GM23338 (cell line): ENCODE measurements around the gene TTLL9. TPM values are rescaled to one million over a fixed set of nuclear protein-coding genes. Genes with fewer than 3 reads are reported as not detected.
A peak's percentile ranks its signal among the peaks of the same experiment; 100 is the strongest.

ENCODE experiments used
- ATAC-seq: fragments of 200-7000 bp; cut with Tn5 transposase; 3 replicates; pipeline ENCODE4 v1.9.1; 2020
- DNase-seq: peaks from one replicate; pipeline ENCODE4 v3.0.0-alpha.2; 2015; ENCODE audit warnings: low spot score
- H2AFZ ChIP-seq: fragments of 200-600 bp; sonication (generic); 2 replicates; pipeline ENCODE4 v1.8.0; 2016; ENCODE audit warnings: antibody characterized with exemption, mild to moderate bottlenecking, moderate library complexity
- H3F3A ChIP-seq: fragments of 200-600 bp; sonication (generic); replicated peaks from 2 replicates; pipeline ENCODE4 v1.8.0; 2017; ENCODE audit warnings: antibody characterized with exemption, mixed run types, low read depth
- H3K27ac ChIP-seq: fragments of 200-600 bp; sonication (generic); 2 replicates; pipeline ENCODE4 v1.6.1; 2016; ENCODE audit warnings: low read depth
- H3K27me3 ChIP-seq: fragments of 200-600 bp; sonication (generic); 2 replicates; pipeline ENCODE4 v1.8.0; 2016; ENCODE audit warnings: mild to moderate bottlenecking, mixed run types, moderate library complexity; ENCODE audit not compliant: insufficient read depth
- H3K36me3 ChIP-seq: fragments of 200-600 bp; sonication (generic); 2 replicates; pipeline ENCODE4 v1.8.0; 2016; ENCODE audit warnings: mild to moderate bottlenecking; ENCODE audit not compliant: insufficient read depth
- H3K4me1 ChIP-seq: fragments of 200-600 bp; sonication (generic); 2 replicates; pipeline ENCODE4 v1.8.0; 2016; ENCODE audit warnings: mild to moderate bottlenecking, moderate library complexity; ENCODE audit not compliant: insufficient read depth
- H3K4me2 ChIP-seq: fragments of 200-600 bp; sonication (generic); 2 replicates; pipeline ENCODE4 v1.7.1; 2017; ENCODE audit warnings: mixed run types
- H3K4me3 ChIP-seq: fragments of 200-600 bp; sonication (generic); 2 replicates; pipeline ENCODE4 v1.6.1; 2016; ENCODE audit warnings: mixed run types
- H3K79me2 ChIP-seq: fragments of 200-600 bp; sonication (generic); replicated peaks from 2 replicates; pipeline ENCODE4 v1.8.0; 2017; ENCODE audit warnings: mild to moderate bottlenecking; ENCODE audit not compliant: insufficient read depth
- H3K9me2 ChIP-seq: fragments of 200-600 bp; sonication (generic); 2 replicates; pipeline ENCODE4 v1.8.0; 2017; ENCODE audit not compliant: insufficient read depth
- H4K20me1 ChIP-seq: fragments of 200-600 bp; sonication (generic); replicated peaks from 2 replicates; pipeline ENCODE4 v1.8.0; 2017; ENCODE audit warnings: mild to moderate bottlenecking; ENCODE audit not compliant: insufficient read depth
- H3K27ac Mint-ChIP-seq: 2 replicates; pipeline ENCODE4 v1.8.0; 2020; ENCODE audit warnings: inconsistent platforms, mild to moderate bottlenecking, moderate library complexity, mixed read lengths
- H3K27me3 Mint-ChIP-seq: 3 replicates; pipeline ENCODE4 v1.8.0; 2022; ENCODE audit warnings: low read depth, mild to moderate bottlenecking, moderate library complexity, mixed read lengths, inconsistent platforms; ENCODE audit not compliant: insufficient read depth, poor library complexity
- H3K36me3 Mint-ChIP-seq: 3 replicates; pipeline ENCODE4 v1.8.0; 2021; ENCODE audit warnings: low read depth, mild to moderate bottlenecking, inconsistent platforms, moderate library complexity, mixed read lengths
- H3K4me1 Mint-ChIP-seq: 3 replicates; pipeline ENCODE4 v1.8.0; 2020; ENCODE audit warnings: mild to moderate bottlenecking, inconsistent platforms, mixed read lengths
- H3K4me3 Mint-ChIP-seq: 3 replicates; pipeline ENCODE4 v1.8.0; 2021; ENCODE audit warnings: moderate library complexity, mild to moderate bottlenecking, inconsistent platforms, mixed read lengths
- H3K9me3 Mint-ChIP-seq: 3 replicates; pipeline ENCODE4 v1.8.0; 2020; ENCODE audit warnings: moderate library complexity, mild to moderate bottlenecking, inconsistent platforms, mixed read lengths
- CREB1 ChIP-seq: fragments of 250-450 bp; sonication (Bioruptor Pico); IDR thresholded peaks from 2 replicates; pipeline ENCODE4 v1.5.0; 2020; ENCODE audit warnings: low read depth, mild to moderate bottlenecking, moderate library complexity
- CTCF ChIP-seq, 2 experiments: fragments of 200-600 bp in 1 of 2; sonication (generic) in 1 of 2; conservative IDR thresholded peaks; 2 replicates each; pipeline versions ENCODE4 v1.5.1 to v1.6.1; 2016 to 2017; ENCODE audit warnings: antibody characterized with exemption in 2 of 2, low read depth in 2 of 2, mild to moderate bottlenecking in 2 of 2, moderate library complexity in 1 of 2
- ETS1 ChIP-seq: IDR thresholded peaks from 2 replicates; pipeline ENCODE4 v1.6.1; 2016; ENCODE audit warnings: antibody characterized with exemption
- EZH2 ChIP-seq: fragments of 200-600 bp; sonication (generic); IDR thresholded peaks from one replicate; pipeline ENCODE4 v1.8.0; 2017; ENCODE audit warnings: antibody characterized with exemption, mild to moderate bottlenecking, low read depth; ENCODE audit not compliant: unreplicated experiment
- POLR2AphosphoS5 ChIP-seq: IDR thresholded peaks from 2 replicates; pipeline ENCODE4 v1.6.1; 2016; ENCODE audit warnings: antibody characterized with exemption, low read depth
- STAT1 ChIP-seq: IDR thresholded peaks from one replicate; pipeline ENCODE4 v1.6.1; 2016; ENCODE audit warnings: antibody characterized with exemption; ENCODE audit not compliant: unreplicated experiment
- ZNF331 ChIP-seq: fragments of 250-450 bp; sonication (Bioruptor Pico); IDR thresholded peaks from 2 replicates; pipeline ENCODE4 v1.5.0; 2020; ENCODE audit warnings: low read depth, mild to moderate bottlenecking, moderate library complexity
- ZNF462 ChIP-seq: fragments of 250-450 bp; sonication (Bioruptor Pico); IDR thresholded peaks from 2 replicates; pipeline ENCODE4 v1.5.0; 2020; ENCODE audit warnings: mild to moderate bottlenecking, moderate library complexity
- polyA plus RNA-seq: library from polyadenylated mRNA; unstranded; fragments of >200 nt; fragmentation: Nextera tagmentation; extraction: Ambion mirVana; gene quantifications from 2 replicates; pipeline ENCODE4 v1.2.1, GENCODE V29; 2016
- total RNA-seq: library from RNA; depleted of rRNA; stranded (reverse); fragments of >200 nt; shearing (Covaris generic); gene quantifications from 2 replicates; pipeline ENCODE4 v1.2.3, GENCODE V29; 2014

Gene TTLL9
- total and polyA plus RNA-seq, 2 experiments from 2014 or later: not detected

GRCh38 chr20:31956556-31957526 lies 86.4 kb downstream of the TTLL9 start:
- peaks cover 14% of the 10 kb centered on the region; the same call in 2 of the 3 replicates for H3K9me3 Mint-ChIP-seq
- no peaks in the 10 kb centered on the region; the same call in 2 of the 3 replicates for H3K36me3 Mint-ChIP-seq
- ATAC-seq: no peak
- H3K27me3 ChIP-seq: no peaks in the 10 kb centered on the region
- peak overlapping the region; percentile 89 for H2AFZ ChIP-seq
- H3K4me3 Mint-ChIP-seq: no peak overlapping the region
- no peaks in the 10 kb centered on the region for H4K20me1 ChIP-seq
- no peak overlapping the region for H3K4me2 ChIP-seq
- H3K27ac ChIP-seq: no peak overlapping the region
- no peak overlapping the region for H3K27ac Mint-ChIP-seq
- H3K4me1 ChIP-seq: peaks cover 3% of the 10 kb centered on the region; the same call in 1 of the 2 replicates
- H3K27me3 Mint-ChIP-seq: peaks cover 10% of the 10 kb centered on the region
- TF ChIP-seq STAT1: no peak
- no peak for TF ChIP-seq ZNF462 (CRISPR knock-in tag)
- TF ChIP-seq POLR2AphosphoS5: no peak
- TF ChIP-seq CTCF (conservative IDR thresholded peaks at IDR 0.05; ENCODE audit: low read depth in 2 of 2): no peak
- TF ChIP-seq ZNF331: no peak
- no peak for TF ChIP-seq EZH2
- TF ChIP-seq ETS1: no peak
- TF ChIP-seq CREB1 (CRISPR knock-in tag): no peak
- H3K4me1 Mint-ChIP-seq: 0 out of 3 replicates have a peak, but pooled peaks cover 2% of the 10 kb centered on the region
- no peak for DNase-seq
- no peaks in the 10 kb centered on the region for H3K36me3 ChIP-seq
- H3F3A ChIP-seq: 0 out of 2 replicates have a peak, but pooled peaks cover 3% of the 10 kb centered on the region
- no peaks in the 10 kb centered on the region for H3K9me2 ChIP-seq
- H3K4me3 ChIP-seq: no peak overlapping the region
- H3K79me2 ChIP-seq: no peaks in the 10 kb centered on the region
